Endodermal cell (in vitro differentiated cells): Measurements from ENCODE around the gene SLC25A21. TPM values are rescaled to one million over a fixed set of nuclear protein-coding genes. Genes with fewer than 3 reads are reported as not detected.

Source experiments
- DNase-seq: peaks from one replicate; pipeline ENCODE4 v3.0.0-alpha.2; 2017
- H3K27ac ChIP-seq: 2 replicates; pipeline ENCODE4 v1.5.1; 2013; ENCODE audit warnings: mild to moderate bottlenecking, low read depth, low read length, moderate library complexity
- H3K27me3 ChIP-seq: 2 replicates; pipeline ENCODE4 v1.6.1; 2013; ENCODE audit warnings: mild to moderate bottlenecking, low read length, moderate library complexity; ENCODE audit not compliant: insufficient read depth, control insufficient read depth, poor library complexity, severe bottlenecking
- H3K36me3 ChIP-seq: 2 replicates; pipeline ENCODE4 v1.7.0; 2013; ENCODE audit warnings: mild to moderate bottlenecking, low read length, moderate library complexity; ENCODE audit not compliant: control insufficient read depth, insufficient read depth
- H3K4me1 ChIP-seq: one replicate; pipeline ENCODE4 v1.7.0; 2013; ENCODE audit warnings: low read length; ENCODE audit not compliant: control insufficient read depth, insufficient read depth
- H3K4me3 ChIP-seq: 2 replicates; pipeline ENCODE4 v1.5.1; 2013; ENCODE audit warnings: mild to moderate bottlenecking, low read length, moderate library complexity
- H3K9ac ChIP-seq: 2 replicates; pipeline ENCODE4 v1.6.1; 2013; ENCODE audit warnings: mild to moderate bottlenecking, low read length, moderate library complexity; ENCODE audit not compliant: poor library complexity, severe bottlenecking; ENCODE audit errors: extremely low read depth
- H3K9me3 ChIP-seq: 2 replicates; pipeline ENCODE4 v1.6.1; 2013; ENCODE audit warnings: mild to moderate bottlenecking, low read length, moderate library complexity; ENCODE audit not compliant: control insufficient read depth
- H3K27ac Mint-ChIP-seq: 2 replicates; pipeline ENCODE4 v1.8.0; 2020; ENCODE audit warnings: mixed read lengths
- H3K27me3 Mint-ChIP-seq: 2 replicates; pipeline ENCODE4 v1.8.0; 2021; ENCODE audit warnings: mild to moderate bottlenecking, mixed read lengths; ENCODE audit not compliant: insufficient read depth
- H3K36me3 Mint-ChIP-seq: 2 replicates; pipeline ENCODE4 v1.8.0; 2020; ENCODE audit warnings: low read depth, mixed read lengths
- H3K4me1 Mint-ChIP-seq: 2 replicates; pipeline ENCODE4 v1.8.0; 2020; ENCODE audit warnings: mixed read lengths
- H3K4me3 Mint-ChIP-seq: 2 replicates; pipeline ENCODE4 v1.8.0; 2020; ENCODE audit warnings: mild to moderate bottlenecking, moderate library complexity, mixed read lengths
- H3K9me3 Mint-ChIP-seq: 2 replicates; pipeline ENCODE4 v1.8.0; 2020; ENCODE audit warnings: mild to moderate bottlenecking, mixed read lengths
- CTCF ChIP-seq: fragments of 200-600 bp; sonication (generic); conservative IDR thresholded peaks from 2 replicates; pipeline ENCODE4 v1.5.0; 2021; ENCODE audit warnings: antibody characterized with exemption, mild to moderate bottlenecking
- WGBS, 2 experiments: methylation state at CpG; one replicate each; pipeline versions ENCODE4 v1.1.5 to v1.1.7; 2013; ENCODE audit warnings: missing lambda C conversion rate in 2 of 2, mixed read lengths in 1 of 2; ENCODE audit not compliant: insufficient coverage in 1 of 2, insufficient read length in 1 of 2; 5-methylcytosine and 5-hydroxymethylcytosine counted together
- total RNA-seq, 2 donors: library from RNA; stranded (reverse); fragmentation: NEBNext Ultra II Directional in 1 of 2; extraction: Animal tissue kit (Norgen Biotek cat#: 25700) in 1 of 2; gene quantifications; 2 replicates in 1 of 2; 3 replicates in 1 of 2; pipeline ENCODE4 v1.2.1, GENCODE V29; 2021

The SLC25A21 gene
- total RNA-seq, 2 donors from 2014 or later = 1.9 TPM

DNA sequence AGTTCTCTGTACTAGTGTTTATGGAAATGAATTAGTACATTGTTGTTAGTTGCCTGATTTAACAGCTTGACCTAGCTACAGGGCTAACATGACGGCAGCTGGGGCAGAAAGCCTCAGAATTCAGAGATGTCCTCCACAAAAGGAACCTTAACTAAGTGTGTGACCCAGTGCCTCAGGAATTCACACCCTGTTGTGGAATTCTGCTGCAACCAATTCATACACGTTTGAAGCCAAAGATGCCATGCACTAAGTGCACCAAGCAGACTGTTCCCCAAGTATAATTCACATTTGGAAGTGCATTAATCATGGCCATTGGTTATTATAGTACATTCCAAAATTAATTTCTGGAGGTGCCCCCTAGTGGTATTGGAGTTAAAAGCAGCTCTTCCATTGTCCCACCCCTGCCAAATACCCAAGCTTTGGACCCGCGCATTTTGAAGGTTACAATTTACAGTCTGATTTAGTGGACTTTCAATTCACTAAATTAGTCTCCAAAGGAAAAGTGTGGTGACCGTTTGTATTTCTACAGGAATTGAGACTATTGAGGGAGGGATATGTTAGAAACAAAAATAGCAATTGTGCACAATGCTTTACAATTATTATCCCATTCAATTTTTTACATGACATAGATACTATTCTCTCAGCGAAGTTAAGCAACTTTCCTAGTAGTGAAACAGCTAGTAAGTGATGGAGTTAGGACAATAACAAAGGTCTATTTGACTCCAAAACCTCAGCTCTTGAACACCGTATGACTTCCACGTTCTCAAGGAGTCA, 424.8 kb downstream of the SLC25A21 start:
- 61 to 64% methylated on average over 7 to 8 of the region's 8 CpGs for WGBS, 2 experiments
- H3K9ac ChIP-seq = no peak overlapping the region
- H3K4me3 Mint-ChIP-seq = no peak overlapping the region
- no peak overlapping the region for H3K27ac ChIP-seq
- H3K9me3 Mint-ChIP-seq = peaks cover 18% of the 10 kb centered on the region
- H3K4me3 ChIP-seq = no peak overlapping the region
- H3K4me1 ChIP-seq = peaks cover 12% of the 10 kb centered on the region
- peaks cover 20% of the 10 kb centered on the region for H3K27me3 Mint-ChIP-seq
- peaks cover 3% of the 10 kb centered on the region for H3K9me3 ChIP-seq
- H3K27me3 ChIP-seq = no peaks in the 10 kb centered on the region
- DNase-seq = peak; percentile 60
- no peaks in the 10 kb centered on the region for H3K36me3 ChIP-seq
- H3K36me3 Mint-ChIP-seq = no peaks in the 10 kb centered on the region
- H3K4me1 Mint-ChIP-seq = peaks cover 25% of the 10 kb centered on the region
- H3K27ac Mint-ChIP-seq = no peak overlapping the region
- TF ChIP-seq CTCF = peak; percentile 91

DNA sequence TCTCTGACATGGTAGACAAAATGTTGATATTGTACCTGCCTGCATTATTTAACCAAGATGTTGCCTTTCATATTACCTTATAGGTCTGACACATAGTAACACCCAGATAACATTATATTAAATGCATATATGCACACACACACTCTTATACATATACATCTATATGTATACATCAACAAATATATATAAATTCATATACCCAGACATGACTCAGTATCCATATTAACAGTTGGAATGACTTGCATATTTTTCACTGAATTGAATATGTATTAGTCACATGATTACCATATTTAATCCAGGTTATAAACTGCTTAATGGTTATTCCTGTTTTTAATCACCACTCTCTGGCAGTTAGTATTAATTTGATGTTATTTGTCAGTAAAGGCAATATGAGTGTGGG, 425.5 kb downstream of the SLC25A21 start:
- H3K4me3 ChIP-seq = no peak overlapping the region
- Mint-ChIP-seq H3K27ac (no peak overlapping the region), H3K4me3 (no peak overlapping the region), H3K9me3 (peaks cover 17% of the 10 kb centered on the region), H3K27me3 (peaks cover 27% of the 10 kb centered on the region), H3K4me1 (peaks cover 24% of the 10 kb centered on the region), H3K36me3 (no peaks in the 10 kb centered on the region)
- no peak for TF ChIP-seq CTCF
- no peak for DNase-seq
- no peaks in the 10 kb centered on the region for H3K9me3 ChIP-seq
- H3K4me1 ChIP-seq = peaks cover 12% of the 10 kb centered on the region
- no peak overlapping the region for H3K27ac ChIP-seq
- H3K27me3 ChIP-seq = no peaks in the 10 kb centered on the region
- H3K36me3 ChIP-seq = no peaks in the 10 kb centered on the region
- no peak overlapping the region for H3K9ac ChIP-seq

DNA sequence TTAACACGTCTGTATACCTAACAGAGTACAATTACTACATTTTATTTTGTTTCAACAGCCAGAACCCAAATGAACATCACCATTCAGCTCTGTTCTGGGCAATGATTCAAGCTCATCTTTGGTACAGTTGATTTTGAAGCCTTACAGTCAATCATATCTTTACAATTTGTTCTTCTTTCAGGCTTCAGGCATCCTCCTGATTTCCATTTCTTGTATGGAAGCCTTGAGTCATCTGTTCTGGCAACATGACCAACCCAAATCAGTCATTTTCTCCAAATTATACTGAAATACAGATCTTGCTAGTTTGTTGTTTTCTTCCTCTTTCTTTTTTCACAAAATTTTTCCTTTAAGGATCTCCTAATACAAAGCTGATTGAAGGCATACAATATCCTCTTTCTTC, 430.5 kb downstream of the SLC25A21 start:
- TF ChIP-seq CTCF = no peak
- peaks cover 17% of the 10 kb centered on the region for H3K9me3 Mint-ChIP-seq
- Histone ChIP-seq H3K36me3 (no peaks in the 10 kb centered on the region), H3K9ac (no peak overlapping the region), H3K9me3 (no peaks in the 10 kb centered on the region), H3K27ac (no peak overlapping the region), H3K27me3 (peaks cover 15% of the 10 kb centered on the region), H3K4me3 (no peak overlapping the region), H3K4me1 (no peaks in the 10 kb centered on the region)
- no peak for DNase-seq
- no peak overlapping the region for H3K27ac Mint-ChIP-seq
- no peaks in the 10 kb centered on the region for H3K4me1 Mint-ChIP-seq
- no peaks in the 10 kb centered on the region for H3K36me3 Mint-ChIP-seq
- H3K27me3 Mint-ChIP-seq = peaks cover 41% of the 10 kb centered on the region
- 76 to 80% methylated on average over 1 of the region's 1 CpG for WGBS, 2 experiments
- H3K4me3 Mint-ChIP-seq = no peak overlapping the region
